SK-N-MC (cell line): ENCODE data around the gene MANEAL.

Experiments used
- EZH2 ChIP-seq: fragments of 200-600 bp; sonication (generic); IDR thresholded peaks from one replicate; pipeline ENCODE4 v1.6.1; 2017; ENCODE audit warnings: antibody characterized with exemption
- POLR2AphosphoS5 ChIP-seq: IDR thresholded peaks from 2 replicates; pipeline ENCODE4 v1.6.1; 2012; ENCODE audit warnings: mild to moderate bottlenecking, low read depth, low read length, borderline replicate concordance

- TF ChIP-seq POLR2AphosphoS5 = no peak
- no peak for TF ChIP-seq EZH2
These were observed 37.6 kb upstream of the MANEAL start for GRCh38 chr1:37755951-37756560.
